PC-9 (cell line): ENCODE data around the gene B3GALT6.

Source experiments
- EZH2 ChIP-seq: fragments of 200-600 bp; sonication (generic); IDR thresholded peaks from 2 replicates; pipeline ENCODE4 v1.8.0; 2017; ENCODE audit warnings: antibody characterized with exemption, low read depth
- TF ChIP-seq, protein P1 (sequence below): fragments of 200-600 bp; sonication (generic); conservative IDR thresholded peaks from 2 replicates; pipeline ENCODE4 v1.6.1; 2017; ENCODE audit warnings: mixed run types, antibody characterized with exemption, mild to moderate bottlenecking, moderate library complexity

DNA sequence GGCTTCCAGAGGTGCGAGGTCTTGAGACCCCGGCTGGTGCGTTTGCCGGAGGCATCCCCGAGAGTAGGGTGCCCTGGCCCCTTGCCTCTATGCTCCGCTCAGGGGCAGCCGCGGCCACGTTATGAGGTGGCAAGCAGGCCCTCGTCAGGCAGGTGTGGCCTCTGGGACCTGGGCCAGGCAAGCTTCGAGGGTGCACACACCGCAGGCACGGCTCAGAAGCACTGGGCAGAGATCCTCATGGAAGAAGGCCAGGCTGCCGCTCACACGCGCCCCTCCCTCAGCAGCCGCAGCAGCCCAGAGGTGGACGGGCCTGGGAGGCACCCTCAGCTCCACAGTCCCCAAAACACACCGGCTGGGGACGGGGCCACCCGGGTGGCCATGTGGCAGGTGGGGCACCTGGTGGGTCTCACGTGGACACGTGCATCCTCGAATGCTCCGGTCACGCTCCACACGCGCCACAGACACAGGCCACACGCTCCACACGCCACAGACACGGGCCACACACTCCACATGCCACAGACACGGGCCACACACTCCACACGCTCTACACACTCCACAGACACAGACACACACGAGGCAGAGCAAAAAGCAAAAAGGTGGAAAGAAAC lies 6.7 kb upstream of the B3GALT6 start:
- TF ChIP-seq, protein P1, sequence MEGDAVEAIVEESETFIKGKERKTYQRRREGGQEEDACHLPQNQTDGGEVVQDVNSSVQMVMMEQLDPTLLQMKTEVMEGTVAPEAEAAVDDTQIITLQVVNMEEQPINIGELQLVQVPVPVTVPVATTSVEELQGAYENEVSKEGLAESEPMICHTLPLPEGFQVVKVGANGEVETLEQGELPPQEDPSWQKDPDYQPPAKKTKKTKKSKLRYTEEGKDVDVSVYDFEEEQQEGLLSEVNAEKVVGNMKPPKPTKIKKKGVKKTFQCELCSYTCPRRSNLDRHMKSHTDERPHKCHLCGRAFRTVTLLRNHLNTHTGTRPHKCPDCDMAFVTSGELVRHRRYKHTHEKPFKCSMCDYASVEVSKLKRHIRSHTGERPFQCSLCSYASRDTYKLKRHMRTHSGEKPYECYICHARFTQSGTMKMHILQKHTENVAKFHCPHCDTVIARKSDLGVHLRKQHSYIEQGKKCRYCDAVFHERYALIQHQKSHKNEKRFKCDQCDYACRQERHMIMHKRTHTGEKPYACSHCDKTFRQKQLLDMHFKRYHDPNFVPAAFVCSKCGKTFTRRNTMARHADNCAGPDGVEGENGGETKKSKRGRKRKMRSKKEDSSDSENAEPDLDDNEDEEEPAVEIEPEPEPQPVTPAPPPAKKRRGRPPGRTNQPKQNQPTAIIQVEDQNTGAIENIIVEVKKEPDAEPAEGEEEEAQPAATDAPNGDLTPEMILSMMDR: no peak
- no peak for TF ChIP-seq EZH2
